Fibroblast of skin of scalp (primary cell): ENCODE results near the gene NR2F1-AS1.

Source experiments
- DNase-seq: peaks from one replicate; pipeline ENCODE4 v3.0.0-alpha.2; 2013

Gene NR2F1-AS1

GRCh38 chr5:93382188-93382825, 198.7 kb downstream of the NR2F1-AS1 start:
- DNase-seq: no peak

GRCh38 chr5:93381057-93381456, 200.0 kb downstream of the NR2F1-AS1 start:
- peak; percentile 55 for DNase-seq

GRCh38 chr5:93378073-93378472, 202.9 kb downstream of the NR2F1-AS1 start:
- peak; percentile 36 for DNase-seq

- no peak for DNase-seq
Observed at GRCh38 chr5:93371893-93372292, 209.1 kb downstream of the NR2F1-AS1 start.

- DNase-seq: no peak
Observed at GRCh38 chr5:93364378-93364777, 216.6 kb downstream of the NR2F1-AS1 start.

GRCh38 chr5:93360436-93361088, 220.5 kb downstream of the NR2F1-AS1 start:
- DNase-seq: no peak

GRCh38 chr5:93359960-93360305, 221.1 kb downstream of the NR2F1-AS1 start:
- no peak for DNase-seq
